K562 (cell line): ENCODE measurements around the gene STARD8. TPM values are rescaled to one million over a fixed set of nuclear protein-coding genes. Genes with fewer than 3 reads are reported as not detected.

Experiments
- ATAC-seq: fragments of 200-7000 bp; cut with Tn5 transposase; 3 replicates; pipeline ENCODE4 v1.9.1; 2020; ENCODE audit warnings: moderate library complexity
- BruUV-seq: library from RNA; stranded (reverse); fragments of 400-500 nt; replicated peaks from 2 replicates; lab custom pipeline; 2021; lab: Mats Ljungman, UMichigan
- CTCF ChIA-PET: fragments of 300-600 bp; formaldehyde crosslinking; extraction: SDS; loops from one replicate; lab custom pipeline; 2021; ENCODE audit warnings: low intra/inter-chr PET ratio; lab: Yijun Ruan, JAX
- POLR2A ChIA-PET: fragments of 300-600, 350-650 bp; sonication (Branson Sonifier 250); formaldehyde crosslinking; extraction: SDS; loops from one replicate; lab custom pipeline; 2021; ENCODE audit warnings: antibody characterized with exemption, inconsistent platforms; lab: Yijun Ruan, JAX
- DNase-seq, 4 experiments: peaks; one replicate each; pipeline versions ENCODE4 v3.0.0 to v3.0.0-alpha.2; 2011 to 2018; ENCODE audit warnings: low spot score in 3 of 4, mixed read lengths in 3 of 4; ENCODE audit errors: extremely low read depth in 1 of 4
- FAIRE-seq: peaks from 2 replicates; lab custom pipeline; 2011; peaks lifted over from hg19 to GRCh38; lab: Jason Lieb, UNC
- H2AFZ ChIP-seq: 2 replicates; pipeline ENCODE4 v1.6.0; 2011; ENCODE audit warnings: low read depth, low read length, control low read depth, inconsistent platforms
- H3K27ac ChIP-seq: fragments of 200-600 bp; 3 replicates; pipeline ENCODE4 v1.8.0; 2011; ENCODE audit warnings: low read depth, mild to moderate bottlenecking, control low read depth, inconsistent platforms, low read length, moderate library complexity, mixed read lengths; ENCODE audit errors: extremely low read depth
- H3K27me3 ChIP-seq, 2 experiments: fragments of 300-600 bp in 1 of 2; 2 replicates in 1 of 2; 3 replicates in 1 of 2; pipeline versions ENCODE4 v1.6.0 to v1.8.0; 2011; ENCODE audit warnings: inconsistent platforms in 2 of 2, low read length in 2 of 2, mild to moderate bottlenecking in 1 of 2, mixed read lengths in 1 of 2, moderate library complexity in 1 of 2; ENCODE audit not compliant: control insufficient read depth in 2 of 2, insufficient read depth in 2 of 2
- H3K36me3 ChIP-seq: fragments of 300-600 bp; 3 replicates; pipeline ENCODE4 v1.8.0; 2011; ENCODE audit warnings: mild to moderate bottlenecking, low read length, inconsistent platforms; ENCODE audit not compliant: control insufficient read depth, insufficient read depth
- H3K4me1 ChIP-seq, 2 experiments: fragments of 200-600 bp in 1 of 2; replicated peaks in 1 of 2; 2 replicates in 1 of 2; 3 replicates in 1 of 2; pipeline versions ENCODE4 v1.5.1 to v1.8.0; 2011; ENCODE audit warnings: inconsistent platforms in 2 of 2, low read length in 2 of 2, mild to moderate bottlenecking in 1 of 2, mixed read lengths in 1 of 2, moderate library complexity in 1 of 2; ENCODE audit not compliant: control insufficient read depth in 2 of 2, insufficient read depth in 2 of 2
- H3K4me2 ChIP-seq: 2 replicates; pipeline ENCODE4 v1.6.1; 2011; ENCODE audit warnings: low read length, control low read depth, inconsistent platforms, mixed read lengths; ENCODE audit not compliant: insufficient read depth
- H3K4me3 ChIP-seq: fragments of 200-600 bp; sonication (generic), shearing (Covaris generic); 2 replicates; pipeline ENCODE4 v1.5.1; 2016; ENCODE audit warnings: control low read depth, inconsistent platforms
- H3K79me2 ChIP-seq: fragments of 200-600 bp; 3 replicates; pipeline ENCODE4 v1.8.0; 2011; ENCODE audit warnings: low read length, inconsistent platforms; ENCODE audit not compliant: control insufficient read depth, insufficient read depth
- H3K9ac ChIP-seq, 2 experiments: 2 replicates each; pipeline versions ENCODE4 v1.6.0 to v1.6.1; 2011; ENCODE audit warnings: low read depth in 2 of 2, low read length in 2 of 2, control low read depth in 1 of 2, inconsistent platforms in 1 of 2, mild to moderate bottlenecking in 1 of 2, mixed read lengths in 1 of 2; ENCODE audit not compliant: insufficient read depth in 1 of 2
- H3K9me1 ChIP-seq: one replicate; pipeline ENCODE4 v1.6.0; 2011; ENCODE audit warnings: inconsistent platforms, mild to moderate bottlenecking, low read length, moderate library complexity; ENCODE audit not compliant: control insufficient read depth, insufficient read depth
- H3K9me3 ChIP-seq: replicated peaks from 2 replicates; pipeline ENCODE4 v1.5.1; 2011; ENCODE audit warnings: low read depth, low read length, inconsistent platforms; ENCODE audit not compliant: control insufficient read depth, insufficient read depth
- H4K20me1 ChIP-seq: replicated peaks from 2 replicates; pipeline ENCODE4 v1.6.1; 2011; ENCODE audit warnings: low read length, inconsistent platforms, mixed read lengths; ENCODE audit not compliant: control insufficient read depth, insufficient read depth
- ETV6 ChIP-seq, 3 experiments: fragments of 150-350 bp in 1 of 3; sonication (generic) in 1 of 3; formaldehyde crosslinking in 1 of 3; IDR thresholded peaks; 2 replicates each; pipeline versions ENCODE4 v1.6.1 to v1.8.0; 2014 to 2022; ENCODE audit warnings: borderline replicate concordance in 2 of 3, low read depth in 2 of 3, antibody characterized with exemption in 1 of 3, low read length in 1 of 3, mild to moderate bottlenecking in 1 of 3, missing genetic modification reagents in 1 of 3
- FOXK1 ChIP-seq: sonication (generic); formaldehyde crosslinking; IDR thresholded peaks from 2 replicates; pipeline ENCODE4 v1.8.0; 2022; ENCODE audit warnings: missing genetic modification reagents, mild to moderate bottlenecking, borderline replicate concordance
- LEF1 ChIP-seq: fragments of 450-650 bp; IDR thresholded peaks from 2 replicates; pipeline ENCODE4 v1.6.1; 2016; ENCODE audit warnings: mild to moderate bottlenecking
- NFIC ChIP-seq: fragments of 450-650 bp; IDR thresholded peaks from 2 replicates; pipeline ENCODE4 v1.6.1; 2017; ENCODE audit warnings: mild to moderate bottlenecking, inconsistent platforms
- NR2F6 ChIP-seq: fragments of 450-650 bp; formaldehyde crosslinking; IDR thresholded peaks from 2 replicates; pipeline ENCODE4 v1.4.0; 2020; ENCODE audit warnings: mild to moderate bottlenecking
- PURB ChIP-seq: sonication (generic); formaldehyde crosslinking; IDR thresholded peaks from 2 replicates; pipeline ENCODE4 v1.9.0; 2021; ENCODE audit warnings: low read depth, mild to moderate bottlenecking, missing genetic modification reagents
- RBM34 ChIP-seq: fragments of 200-400 bp; formaldehyde crosslinking; IDR thresholded peaks from 2 replicates; pipeline ENCODE4 v1.6.1; 2018; ENCODE audit warnings: low read length, borderline replicate concordance; ENCODE audit not compliant: insufficient read depth
- TARDBP ChIP-seq: fragments of 450-650 bp; IDR thresholded peaks from 2 replicates; pipeline ENCODE4 v1.6.1; 2016
- ZNF699 ChIP-seq: fragments of 250-450 bp; sonication (Bioruptor Pico); IDR thresholded peaks from 2 replicates; pipeline ENCODE4 v1.8.0; 2021; ENCODE audit warnings: mild to moderate bottlenecking, moderate library complexity; ENCODE audit not compliant: insufficient replicate concordance
- WGBS: fragments of 100-300 bp; shearing (Covaris generic); methylation state at CpG from one replicate; pipeline ENCODE4 v1.1.6; 2016; ENCODE audit warnings: low coverage, mixed read lengths; ENCODE audit not compliant: insufficient coverage; ENCODE audit errors: missing lambda C conversion rate; 5-methylcytosine and 5-hydroxymethylcytosine counted together
- in situ Hi-C: fragments of 300-500 bp; cut with MboI; formaldehyde crosslinking; loops from 4 replicates; pipeline ENCODE4 v1.15.0; 2018; ENCODE audit warnings: inconsistent platforms, mixed read lengths
- intact Hi-C: fragments of 100-400 bp; cut with micrococcal nuclease; formaldehyde crosslinking; loops from 2 replicates; pipeline ENCODE4 v1.14.2; 2022
- polyA plus RNA-seq, 8 experiments: library from polyadenylated mRNA; depleted of rRNA in 4 of 8; stranded (reverse) in 5 of 8; unstranded in 3 of 8; fragments of >200 nt; fragmentation: Nextera tagmentation in 2 of 8; fragmentation: Illumina TruSeq in 1 of 8; extraction: Ambion mirVana in 2 of 8; extraction: Trizol in 1 of 8; gene quantifications; 2 replicates each; pipeline versions ENCODE4 v1.2.1 to v1.2.3, GENCODE V29; 2011 to 2014; ENCODE audit warnings: inconsistent platforms in 1 of 8, missing spikeins in 1 of 8
- total RNA-seq, 7 experiments: library from RNA; depleted of rRNA in 6 of 7; stranded (reverse); fragments of >200 nt in 6 of 7; fragmentation: Illumina TruSeq in 2 of 7; extraction: Trizol in 2 of 7; gene quantifications; 2 replicates each; pipeline versions ENCODE4 v1.2.1 to v1.2.3, GENCODE V29; 2011 to 2021; ENCODE audit warnings: low replicate concordance in 1 of 7
- TF ChIP-seq, protein P1 (sequence below): fragments of 450-650 bp; formaldehyde crosslinking; IDR thresholded peaks from 2 replicates; pipeline ENCODE4 v1.4.0; 2022; ENCODE audit warnings: missing genetic modification characterization
- TF ChIP-seq, protein P2 (sequence below): IDR thresholded peaks from 2 replicates; pipeline ENCODE4 v1.6.1; 2011; ENCODE audit warnings: borderline replicate concordance, low read depth, mild to moderate bottlenecking, moderate library complexity, low read length; ENCODE audit not compliant: insufficient read depth, poor library complexity, severe bottlenecking
- TF ChIP-seq, protein P3 (sequence below): sonication (generic); formaldehyde crosslinking; IDR thresholded peaks from 2 replicates; pipeline ENCODE4 v1.8.0; 2023; ENCODE audit warnings: missing genetic modification reagents, mild to moderate bottlenecking, borderline replicate concordance

Gene STARD8
- total and polyA plus RNA-seq, 9 of the 15 experiments (the other 6 are each of a cell fraction or from before 2014, with no cell fraction given): 1.6 to 35.0 (median 15.9) TPM

DNA sequence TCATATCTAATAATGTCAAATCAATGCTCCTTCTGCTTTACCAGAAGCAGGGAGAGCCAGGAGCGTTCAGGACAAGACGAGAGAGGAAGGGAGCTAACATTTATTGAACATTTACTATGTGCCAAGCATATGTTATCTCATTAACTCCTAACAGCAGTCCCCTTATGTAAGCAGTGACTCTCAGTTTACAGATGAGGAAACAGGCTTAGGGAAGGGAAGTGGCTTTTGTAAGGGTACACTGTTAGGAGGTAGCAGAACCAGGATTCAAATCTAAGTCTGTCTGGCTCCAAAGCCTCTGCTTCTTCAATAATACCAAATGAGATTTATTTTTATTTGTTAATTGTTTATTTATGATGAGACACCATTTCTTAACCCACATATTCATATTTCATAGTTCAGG is 2.6 kb upstream of the STARD8 start:
- Histone ChIP-seq H3K9me1 (no peaks in the 10 kb centered on the region), H3K27ac (no peak overlapping the region), H3K9me3 (no peaks in the 10 kb centered on the region), H4K20me1 (no peaks in the 10 kb centered on the region), H3K4me2 (no peak overlapping the region), H3K79me2 (peaks cover 3% of the 10 kb centered on the region; the same call in 1 of the 3 replicates), H2AFZ (no peak overlapping the region), H3K4me1 (peaks cover 0 to 7% of the 10 kb centered on the region in 2 experiments; a peak in 3 of 5 replicates), H3K9ac (no peak overlapping the region), H3K27me3 (no peaks in the 10 kb centered on the region), H3K4me3 (no peak overlapping the region), H3K36me3 (no peaks in the 10 kb centered on the region)
- no peak for FAIRE-seq
- no peak for DNase-seq
- CTCF ChIA-PET: no interaction called here
- no peak for ATAC-seq
- in situ Hi-C loops (no loop called here), intact Hi-C loops (no loop called here)
- POLR2A ChIA-PET: interaction anchor here (1.2 kb wide), 1 partner anchor 26 kb away, joined by 3 read pairs; no protein-coding TSS in a partner anchor
- no CpG with 5 or more reads among the region's 2 CpGs for WGBS
- BruUV-seq: no TSS peak
- TF ChIP-seq RBM34: no peak
- no peak for TF ChIP-seq LEF1
- TF ChIP-seq TARDBP: no peak
- TF ChIP-seq, protein P1, sequence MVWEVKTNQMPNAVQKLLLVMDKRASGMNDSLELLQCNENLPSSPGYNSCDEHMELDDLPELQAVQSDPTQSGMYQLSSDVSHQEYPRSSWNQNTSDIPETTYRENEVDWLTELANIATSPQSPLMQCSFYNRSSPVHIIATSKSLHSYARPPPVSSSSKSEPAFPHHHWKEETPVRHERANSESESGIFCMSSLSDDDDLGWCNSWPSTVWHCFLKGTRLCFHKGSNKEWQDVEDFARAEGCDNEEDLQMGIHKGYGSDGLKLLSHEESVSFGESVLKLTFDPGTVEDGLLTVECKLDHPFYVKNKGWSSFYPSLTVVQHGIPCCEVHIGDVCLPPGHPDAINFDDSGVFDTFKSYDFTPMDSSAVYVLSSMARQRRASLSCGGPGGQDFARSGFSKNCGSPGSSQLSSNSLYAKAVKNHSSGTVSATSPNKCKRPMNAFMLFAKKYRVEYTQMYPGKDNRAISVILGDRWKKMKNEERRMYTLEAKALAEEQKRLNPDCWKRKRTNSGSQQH: no peak
- TF ChIP-seq ZNF699 (CRISPR knock-in tag): no peak
- TF ChIP-seq PURB (CRISPR knock-in tag): no peak
- TF ChIP-seq NFIC: no peak
- no peak for TF ChIP-seq ETV6 (IDR thresholded peaks at IDR 0.05; ENCODE audit: borderline replicate concordance in 1 of 2, low read depth in 2 of 2, low read length in 1 of 2)
- no peak for TF ChIP-seq ETV6 (CRISPR knock-in tag; IDR thresholded peaks at IDR 0.05; ENCODE audit: borderline replicate concordance)
- TF ChIP-seq FOXK1 (CRISPR knock-in tag): no peak
- TF ChIP-seq, protein P2, sequence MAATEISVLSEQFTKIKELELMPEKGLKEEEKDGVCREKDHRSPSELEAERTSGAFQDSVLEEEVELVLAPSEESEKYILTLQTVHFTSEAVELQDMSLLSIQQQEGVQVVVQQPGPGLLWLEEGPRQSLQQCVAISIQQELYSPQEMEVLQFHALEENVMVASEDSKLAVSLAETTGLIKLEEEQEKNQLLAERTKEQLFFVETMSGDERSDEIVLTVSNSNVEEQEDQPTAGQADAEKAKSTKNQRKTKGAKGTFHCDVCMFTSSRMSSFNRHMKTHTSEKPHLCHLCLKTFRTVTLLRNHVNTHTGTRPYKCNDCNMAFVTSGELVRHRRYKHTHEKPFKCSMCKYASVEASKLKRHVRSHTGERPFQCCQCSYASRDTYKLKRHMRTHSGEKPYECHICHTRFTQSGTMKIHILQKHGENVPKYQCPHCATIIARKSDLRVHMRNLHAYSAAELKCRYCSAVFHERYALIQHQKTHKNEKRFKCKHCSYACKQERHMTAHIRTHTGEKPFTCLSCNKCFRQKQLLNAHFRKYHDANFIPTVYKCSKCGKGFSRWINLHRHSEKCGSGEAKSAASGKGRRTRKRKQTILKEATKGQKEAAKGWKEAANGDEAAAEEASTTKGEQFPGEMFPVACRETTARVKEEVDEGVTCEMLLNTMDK: no peak
- TF ChIP-seq, protein P3, sequence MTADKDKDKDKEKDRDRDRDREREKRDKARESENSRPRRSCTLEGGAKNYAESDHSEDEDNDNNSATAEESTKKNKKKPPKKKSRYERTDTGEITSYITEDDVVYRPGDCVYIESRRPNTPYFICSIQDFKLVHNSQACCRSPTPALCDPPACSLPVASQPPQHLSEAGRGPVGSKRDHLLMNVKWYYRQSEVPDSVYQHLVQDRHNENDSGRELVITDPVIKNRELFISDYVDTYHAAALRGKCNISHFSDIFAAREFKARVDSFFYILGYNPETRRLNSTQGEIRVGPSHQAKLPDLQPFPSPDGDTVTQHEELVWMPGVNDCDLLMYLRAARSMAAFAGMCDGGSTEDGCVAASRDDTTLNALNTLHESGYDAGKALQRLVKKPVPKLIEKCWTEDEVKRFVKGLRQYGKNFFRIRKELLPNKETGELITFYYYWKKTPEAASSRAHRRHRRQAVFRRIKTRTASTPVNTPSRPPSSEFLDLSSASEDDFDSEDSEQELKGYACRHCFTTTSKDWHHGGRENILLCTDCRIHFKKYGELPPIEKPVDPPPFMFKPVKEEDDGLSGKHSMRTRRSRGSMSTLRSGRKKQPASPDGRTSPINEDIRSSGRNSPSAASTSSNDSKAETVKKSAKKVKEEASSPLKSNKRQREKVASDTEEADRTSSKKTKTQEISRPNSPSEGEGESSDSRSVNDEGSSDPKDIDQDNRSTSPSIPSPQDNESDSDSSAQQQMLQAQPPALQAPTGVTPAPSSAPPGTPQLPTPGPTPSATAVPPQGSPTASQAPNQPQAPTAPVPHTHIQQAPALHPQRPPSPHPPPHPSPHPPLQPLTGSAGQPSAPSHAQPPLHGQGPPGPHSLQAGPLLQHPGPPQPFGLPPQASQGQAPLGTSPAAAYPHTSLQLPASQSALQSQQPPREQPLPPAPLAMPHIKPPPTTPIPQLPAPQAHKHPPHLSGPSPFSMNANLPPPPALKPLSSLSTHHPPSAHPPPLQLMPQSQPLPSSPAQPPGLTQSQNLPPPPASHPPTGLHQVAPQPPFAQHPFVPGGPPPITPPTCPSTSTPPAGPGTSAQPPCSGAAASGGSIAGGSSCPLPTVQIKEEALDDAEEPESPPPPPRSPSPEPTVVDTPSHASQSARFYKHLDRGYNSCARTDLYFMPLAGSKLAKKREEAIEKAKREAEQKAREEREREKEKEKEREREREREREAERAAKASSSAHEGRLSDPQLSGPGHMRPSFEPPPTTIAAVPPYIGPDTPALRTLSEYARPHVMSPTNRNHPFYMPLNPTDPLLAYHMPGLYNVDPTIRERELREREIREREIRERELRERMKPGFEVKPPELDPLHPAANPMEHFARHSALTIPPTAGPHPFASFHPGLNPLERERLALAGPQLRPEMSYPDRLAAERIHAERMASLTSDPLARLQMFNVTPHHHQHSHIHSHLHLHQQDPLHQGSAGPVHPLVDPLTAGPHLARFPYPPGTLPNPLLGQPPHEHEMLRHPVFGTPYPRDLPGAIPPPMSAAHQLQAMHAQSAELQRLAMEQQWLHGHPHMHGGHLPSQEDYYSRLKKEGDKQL: no peak
- TF ChIP-seq NR2F6: no peak
